Measurements from ENCODE around the gene NTF4.

Gene NTF4

GRCh38 chr19:49014123-49014869 lies 50.3 kb downstream of the NTF4 start:
- no peak for TF ChIP-seq CTCF (IDR thresholded peaks at IDR 0.05; ENCODE audit: borderline replicate concordance, insufficient read depth, low read depth, low read length)
- H3K4me3 ChIP-seq (ENCODE audit: low read depth, low read length), result no peak overlapping the region

- TF ChIP-seq CTCF (IDR thresholded peaks at IDR 0.05; ENCODE audit: borderline replicate concordance, insufficient read depth, low read depth, low read length), result no peak
- no peak overlapping the region for H3K4me3 ChIP-seq (ENCODE audit: low read depth, low read length)
These were observed 53.4 kb downstream of the NTF4 start for GRCh38 chr19:49011194-49011593.
